ENCODE results near the gene ELP4. TPM values are rescaled to one million over a fixed set of nuclear protein-coding genes. Genes with fewer than 3 reads are reported as not detected.

The ELP4 gene
- total RNA-seq, 1 experiment from 2014 or later: 34.1 TPM

GRCh38 chr11:31772412-31772811, 262.8 kb downstream of the ELP4 start:
- DNase-seq (ENCODE audit: low read depth): no peak

- DNase-seq (ENCODE audit: low read depth): peak; percentile 51
Measured at GRCh38 chr11:31779374-31779791, 269.8 kb downstream of the ELP4 start.

GRCh38 chr11:31780078-31780477, 270.5 kb downstream of the ELP4 start:
- DNase-seq (ENCODE audit: low read depth): no peak

- DNase-seq (ENCODE audit: low read depth): no peak
Measured at GRCh38 chr11:31780480-31780971, 271.0 kb downstream of the ELP4 start.

- no peak for DNase-seq (ENCODE audit: low read depth)
Measured at GRCh38 chr11:31782257-31782656, 272.7 kb downstream of the ELP4 start.

- no peak for DNase-seq (ENCODE audit: low read depth)
Measured at GRCh38 chr11:31783252-31783651, 273.7 kb downstream of the ELP4 start.

GRCh38 chr11:31784611-31785010, 275.0 kb downstream of the ELP4 start:
- DNase-seq (ENCODE audit: low read depth): no peak

GRCh38 chr11:31786996-31787685, 277.6 kb downstream of the ELP4 start:
- no peak for DNase-seq (ENCODE audit: low read depth)

GRCh38 chr11:31788085-31788484, 278.5 kb downstream of the ELP4 start:
- DNase-seq (ENCODE audit: low read depth): no peak

GRCh38 chr11:31790649-31791048, 281.1 kb downstream of the ELP4 start:
- no peak for DNase-seq (ENCODE audit: low read depth)

GRCh38 chr11:31792036-31792435, 282.5 kb downstream of the ELP4 start:
- DNase-seq (ENCODE audit: low read depth): no peak

GRCh38 chr11:31792456-31792855, 282.9 kb downstream of the ELP4 start:
- DNase-seq (ENCODE audit: low read depth): no peak

- no peak for DNase-seq (ENCODE audit: low read depth)
Measured at GRCh38 chr11:31793264-31793663, 283.7 kb downstream of the ELP4 start.

- DNase-seq (ENCODE audit: low read depth): no peak
Measured at GRCh38 chr11:31794548-31794947, 285.0 kb downstream of the ELP4 start.

- DNase-seq (ENCODE audit: low read depth): no peak
Measured at GRCh38 chr11:31795706-31796498, 286.3 kb downstream of the ELP4 start.

- DNase-seq (ENCODE audit: low read depth): no peak
Measured at GRCh38 chr11:31796499-31797189, 287.1 kb downstream of the ELP4 start.

- no peak for DNase-seq (ENCODE audit: low read depth)
Measured at GRCh38 chr11:31797190-31798056, 287.9 kb downstream of the ELP4 start.

- no peak for DNase-seq (ENCODE audit: low read depth)
Measured at GRCh38 chr11:31798057-31798553, 288.5 kb downstream of the ELP4 start.

GRCh38 chr11:31798554-31799434, 289.2 kb downstream of the ELP4 start:
- DNase-seq (ENCODE audit: low read depth): no peak
